ENCODE data around the gene MEGF6. TPM values are rescaled to one million over a fixed set of nuclear protein-coding genes. Genes with fewer than 3 reads are reported as not detected.

Gene MEGF6
- total and polyA plus RNA-seq, 9 of the 15 experiments (the other 6 are each of a cell fraction or from before 2014, with no cell fraction given), result 0.03 to 1.7 (median 0.24) TPM; not detected in 3

DNA sequence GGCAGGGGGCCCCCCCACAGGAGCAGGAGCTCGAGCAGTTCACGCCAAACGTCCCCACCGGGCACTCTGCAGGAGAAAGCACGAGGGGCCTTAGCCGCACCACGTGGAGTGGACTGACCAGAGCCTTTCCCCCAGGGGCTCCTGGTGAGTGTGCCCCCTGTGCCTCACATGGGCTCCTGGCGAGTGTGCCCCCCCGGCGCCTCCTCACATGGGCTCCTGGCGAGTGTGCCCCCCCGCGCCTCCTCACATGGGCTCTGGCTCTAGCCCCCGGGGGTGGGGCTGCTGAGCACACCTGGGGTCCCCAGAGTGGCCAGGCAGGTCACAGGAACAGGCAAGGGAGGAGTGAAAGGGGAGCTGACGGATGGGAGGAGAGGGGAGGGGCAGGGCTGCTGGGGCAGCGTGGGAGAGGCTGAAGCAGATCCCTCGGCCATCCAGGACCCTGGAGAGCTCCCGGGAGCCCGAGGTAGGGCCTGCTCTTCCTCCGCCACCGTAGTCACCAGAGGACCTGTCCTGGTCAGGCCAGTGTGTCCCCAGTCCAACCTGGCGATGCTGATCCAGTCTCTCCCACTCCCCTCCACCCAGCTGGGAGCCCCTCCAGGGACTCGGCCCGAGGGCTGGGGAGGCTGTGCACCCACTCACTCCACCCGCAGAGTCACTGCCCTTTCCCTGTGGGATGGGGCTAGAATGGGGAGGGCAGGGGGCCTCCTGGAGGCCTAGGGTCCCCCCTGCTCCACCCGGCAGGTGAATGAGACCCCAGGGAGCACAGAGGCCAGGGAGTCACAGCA, 109.3 kb downstream of the MEGF6 start:
- Histone ChIP-seq H3K36me3 (ENCODE audit: control insufficient read depth, insufficient read depth, low read length) (no peaks in the 10 kb centered on the region), H3K9me3 (replicated peaks; ENCODE audit: control insufficient read depth, insufficient read depth, low read depth, low read length) (no peaks in the 10 kb centered on the region), H3K79me2 (ENCODE audit: control insufficient read depth, insufficient read depth, low read length) (no peaks in the 10 kb centered on the region), H3K4me3 (no peak overlapping the region), H3K9ac (ENCODE audit: insufficient read depth in 1 of 2, low read depth in 2 of 2, low read length in 2 of 2) (no peak overlapping the region), H3K9me1 (ENCODE audit: control insufficient read depth, insufficient read depth, low read length) (no peaks in the 10 kb centered on the region), H2AFZ (ENCODE audit: low read depth, low read length) (no peak overlapping the region), H3K4me2 (ENCODE audit: insufficient read depth, low read length) (no peak overlapping the region), H4K20me1 (replicated peaks; ENCODE audit: control insufficient read depth, insufficient read depth, low read length) (peaks cover 19% of the 10 kb centered on the region; the same call in 1 of the 2 replicates), H3K4me1 (replicated peaks in 1 of 2; ENCODE audit: control insufficient read depth in 2 of 2, insufficient read depth in 2 of 2, low read length in 2 of 2) (peaks cover 0 to 57% of the 10 kb centered on the region in 2 experiments; a peak in 1 of 5 replicates), H3K27me3 (ENCODE audit: control insufficient read depth in 2 of 2, insufficient read depth in 2 of 2, low read length in 2 of 2) (peaks cover 7 to 58% of the 10 kb centered on the region in 2 experiments; a peak in 3 of 5 replicates), H3K27ac (ENCODE audit: extremely low read depth, low read depth, low read length) (no peak overlapping the region)
- ChIA-PET POLR2A (interaction anchor here (0.6 kb wide), 3 partner anchors 72 to 409 kb away, joined by 3 read pairs; no protein-coding TSS in a partner anchor), CTCF (ENCODE audit: low intra/inter-chr PET ratio) (no interaction called here)
- WGBS (ENCODE audit: insufficient coverage, low coverage, missing lambda C conversion rate), result 13% methylated on average over 25 of the region's 26 CpGs
- intact Hi-C loops (cut with micrococcal nuclease) (no loop called here), in situ Hi-C loops (cut with MboI) (no loop called here)
- FAIRE-seq (no peak), DNase-seq (ENCODE audit: extremely low read depth in 1 of 4, low spot score in 3 of 4) (peak; percentile 45 to 72 (median 63)), ATAC-seq (peak; percentile 52)
- BruUV-seq (replicated peaks), result no TSS peak
- TF ChIP-seq, protein P1, sequence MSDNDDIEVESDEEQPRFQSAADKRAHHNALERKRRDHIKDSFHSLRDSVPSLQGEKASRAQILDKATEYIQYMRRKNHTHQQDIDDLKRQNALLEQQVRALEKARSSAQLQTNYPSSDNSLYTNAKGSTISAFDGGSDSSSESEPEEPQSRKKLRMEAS (CRISPR knock-in tag; IDR thresholded peaks at IDR 0.05), result 0 out of 2 replicates have a peak, but pooled peaks have one; percentile 18
- TF ChIP-seq, protein P2, sequence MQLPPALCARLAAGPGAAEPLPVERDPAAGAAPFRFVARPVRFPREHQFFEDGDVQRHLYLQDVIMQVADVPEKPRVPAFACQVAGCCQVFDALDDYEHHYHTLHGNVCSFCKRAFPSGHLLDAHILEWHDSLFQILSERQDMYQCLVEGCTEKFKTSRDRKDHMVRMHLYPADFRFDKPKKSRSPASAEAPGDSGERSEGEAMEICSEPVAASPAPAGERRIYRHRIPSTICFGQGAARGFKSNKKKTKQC (CRISPR knock-in tag; IDR thresholded peaks at IDR 0.05), result peak; percentile 75; the same call in 1 of the 2 replicates
- TF ChIP-seq, protein P3, sequence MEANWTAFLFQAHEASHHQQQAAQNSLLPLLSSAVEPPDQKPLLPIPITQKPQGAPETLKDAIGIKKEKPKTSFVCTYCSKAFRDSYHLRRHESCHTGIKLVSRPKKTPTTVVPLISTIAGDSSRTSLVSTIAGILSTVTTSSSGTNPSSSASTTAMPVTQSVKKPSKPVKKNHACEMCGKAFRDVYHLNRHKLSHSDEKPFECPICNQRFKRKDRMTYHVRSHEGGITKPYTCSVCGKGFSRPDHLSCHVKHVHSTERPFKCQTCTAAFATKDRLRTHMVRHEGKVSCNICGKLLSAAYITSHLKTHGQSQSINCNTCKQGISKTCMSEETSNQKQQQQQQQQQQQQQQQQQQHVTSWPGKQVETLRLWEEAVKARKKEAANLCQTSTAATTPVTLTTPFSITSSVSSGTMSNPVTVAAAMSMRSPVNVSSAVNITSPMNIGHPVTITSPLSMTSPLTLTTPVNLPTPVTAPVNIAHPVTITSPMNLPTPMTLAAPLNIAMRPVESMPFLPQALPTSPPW (CRISPR knock-in tag; IDR thresholded peaks at IDR 0.05), result peak; percentile 58; the same call in 1 of the 2 replicates
- TF ChIP-seq HOXB6 (CRISPR knock-in tag; IDR thresholded peaks at IDR 0.05; ENCODE audit: borderline replicate concordance) (no peak), EHMT2 (IDR thresholded peaks at IDR 0.05) (peak; percentile 93)
- TF ChIP-seq, protein P4, sequence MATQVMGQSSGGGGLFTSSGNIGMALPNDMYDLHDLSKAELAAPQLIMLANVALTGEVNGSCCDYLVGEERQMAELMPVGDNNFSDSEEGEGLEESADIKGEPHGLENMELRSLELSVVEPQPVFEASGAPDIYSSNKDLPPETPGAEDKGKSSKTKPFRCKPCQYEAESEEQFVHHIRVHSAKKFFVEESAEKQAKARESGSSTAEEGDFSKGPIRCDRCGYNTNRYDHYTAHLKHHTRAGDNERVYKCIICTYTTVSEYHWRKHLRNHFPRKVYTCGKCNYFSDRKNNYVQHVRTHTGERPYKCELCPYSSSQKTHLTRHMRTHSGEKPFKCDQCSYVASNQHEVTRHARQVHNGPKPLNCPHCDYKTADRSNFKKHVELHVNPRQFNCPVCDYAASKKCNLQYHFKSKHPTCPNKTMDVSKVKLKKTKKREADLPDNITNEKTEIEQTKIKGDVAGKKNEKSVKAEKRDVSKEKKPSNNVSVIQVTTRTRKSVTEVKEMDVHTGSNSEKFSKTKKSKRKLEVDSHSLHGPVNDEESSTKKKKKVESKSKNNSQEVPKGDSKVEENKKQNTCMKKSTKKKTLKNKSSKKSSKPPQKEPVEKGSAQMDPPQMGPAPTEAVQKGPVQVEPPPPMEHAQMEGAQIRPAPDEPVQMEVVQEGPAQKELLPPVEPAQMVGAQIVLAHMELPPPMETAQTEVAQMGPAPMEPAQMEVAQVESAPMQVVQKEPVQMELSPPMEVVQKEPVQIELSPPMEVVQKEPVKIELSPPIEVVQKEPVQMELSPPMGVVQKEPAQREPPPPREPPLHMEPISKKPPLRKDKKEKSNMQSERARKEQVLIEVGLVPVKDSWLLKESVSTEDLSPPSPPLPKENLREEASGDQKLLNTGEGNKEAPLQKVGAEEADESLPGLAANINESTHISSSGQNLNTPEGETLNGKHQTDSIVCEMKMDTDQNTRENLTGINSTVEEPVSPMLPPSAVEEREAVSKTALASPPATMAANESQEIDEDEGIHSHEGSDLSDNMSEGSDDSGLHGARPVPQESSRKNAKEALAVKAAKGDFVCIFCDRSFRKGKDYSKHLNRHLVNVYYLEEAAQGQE (IDR thresholded peaks at IDR 0.05; ENCODE audit: borderline replicate concordance), result peak; percentile 98
- TF ChIP-seq, protein P4 (CRISPR knock-in tag; IDR thresholded peaks at IDR 0.05; ENCODE audit: low read depth), result peak; percentile 95
- TF ChIP-seq, protein P5, sequence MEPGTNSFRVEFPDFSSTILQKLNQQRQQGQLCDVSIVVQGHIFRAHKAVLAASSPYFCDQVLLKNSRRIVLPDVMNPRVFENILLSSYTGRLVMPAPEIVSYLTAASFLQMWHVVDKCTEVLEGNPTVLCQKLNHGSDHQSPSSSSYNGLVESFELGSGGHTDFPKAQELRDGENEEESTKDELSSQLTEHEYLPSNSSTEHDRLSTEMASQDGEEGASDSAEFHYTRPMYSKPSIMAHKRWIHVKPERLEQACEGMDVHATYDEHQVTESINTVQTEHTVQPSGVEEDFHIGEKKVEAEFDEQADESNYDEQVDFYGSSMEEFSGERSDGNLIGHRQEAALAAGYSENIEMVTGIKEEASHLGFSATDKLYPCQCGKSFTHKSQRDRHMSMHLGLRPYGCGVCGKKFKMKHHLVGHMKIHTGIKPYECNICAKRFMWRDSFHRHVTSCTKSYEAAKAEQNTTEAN (CRISPR knock-in tag; IDR thresholded peaks at IDR 0.05), result 0 out of 2 replicates have a peak, but pooled peaks have one; percentile 49

Data from K562 (cell line).